Measurements from ENCODE around the gene MACROD2.
A peak's percentile ranks its signal among the peaks of the same experiment; 100 is the strongest.

Gene MACROD2

GRCh38 chr20:15814360-15814759 lies 1819.0 kb downstream of the MACROD2 start:
- no peak for DNase-seq

GRCh38 chr20:15814911-15815310 lies 1819.6 kb downstream of the MACROD2 start:
- no peak for DNase-seq

GRCh38 chr20:15817351-15817750 lies 1822.0 kb downstream of the MACROD2 start:
- no peak for DNase-seq

- no peak for DNase-seq
Observed at GRCh38 chr20:15818651-15819071, 1823.3 kb downstream of the MACROD2 start.

- no peak for DNase-seq
Observed at GRCh38 chr20:15823718-15824117, 1828.4 kb downstream of the MACROD2 start.

GRCh38 chr20:15827628-15828027 lies 1832.3 kb downstream of the MACROD2 start:
- DNase-seq: no peak

- DNase-seq: no peak
Observed at GRCh38 chr20:15831201-15831600, 1835.9 kb downstream of the MACROD2 start.

GRCh38 chr20:15832512-15832911 lies 1837.2 kb downstream of the MACROD2 start:
- no peak for DNase-seq

GRCh38 chr20:15834857-15835256 lies 1839.5 kb downstream of the MACROD2 start:
- peak; percentile 46 for DNase-seq

GRCh38 chr20:15835811-15836210 lies 1840.5 kb downstream of the MACROD2 start:
- no peak for DNase-seq

GRCh38 chr20:15836634-15837033 lies 1841.3 kb downstream of the MACROD2 start:
- DNase-seq: no peak

- DNase-seq: no peak
Observed at GRCh38 chr20:15837563-15837962, 1842.2 kb downstream of the MACROD2 start.

GRCh38 chr20:15838466-15838865 lies 1843.2 kb downstream of the MACROD2 start:
- no peak for DNase-seq

- DNase-seq: no peak
Observed at GRCh38 chr20:15840636-15841301, 1845.5 kb downstream of the MACROD2 start.

GRCh38 chr20:15842872-15843271 lies 1847.6 kb downstream of the MACROD2 start:
- no peak for DNase-seq

- DNase-seq: no peak
Observed at GRCh38 chr20:15843777-15844176, 1848.5 kb downstream of the MACROD2 start.

- DNase-seq: no peak
Observed at GRCh38 chr20:15847196-15847784, 1852.0 kb downstream of the MACROD2 start.

- DNase-seq: no peak
Observed at GRCh38 chr20:15848126-15848525, 1852.8 kb downstream of the MACROD2 start.

GRCh38 chr20:15848995-15849610 lies 1853.8 kb downstream of the MACROD2 start:
- no peak for DNase-seq

GRCh38 chr20:15851576-15852215 lies 1856.4 kb downstream of the MACROD2 start:
- DNase-seq: no peak

- DNase-seq: no peak
Observed at GRCh38 chr20:15854911-15855310, 1859.6 kb downstream of the MACROD2 start.

- DNase-seq: no peak
Observed at GRCh38 chr20:15857173-15857784, 1862.0 kb downstream of the MACROD2 start.

GRCh38 chr20:15859061-15859460 lies 1863.7 kb downstream of the MACROD2 start:
- DNase-seq: no peak
